GM18517 (cell line): ENCODE data around the gene HOXA5.
A peak's percentile ranks its signal among the peaks of the same experiment; 100 is the strongest.

Experiments used
- ATAC-seq: cut with Tn5 transposase; IDR thresholded peaks from one replicate; pipeline ENCODE4 v1.9.1; 2021; ENCODE audit warnings: mild to moderate bottlenecking, moderate library complexity; ENCODE audit not compliant: unreplicated experiment

Gene HOXA5

GRCh38 chr7:27143023-27143949 lies at the start of gene HOXA5:
TSS of gene HOXA5 (minus strand) at chr7:27143681. CDS start at chr7:27143607, 74 bp downstream.
- ATAC-seq: peak; percentile 72

- no peak for ATAC-seq
Observed at GRCh38 chr7:27192546-27193334, 49.3 kb upstream of the HOXA5 start.

- ATAC-seq: no peak
Observed at GRCh38 chr7:27191833-27192545, 48.5 kb upstream of the HOXA5 start.

- no peak for ATAC-seq
Observed at GRCh38 chr7:27191161-27191731, 47.8 kb upstream of the HOXA5 start.

- ATAC-seq: no peak
Observed at GRCh38 chr7:27189997-27190748, 46.7 kb upstream of the HOXA5 start.

GRCh38 chr7:27189295-27189996 lies 46.0 kb upstream of the HOXA5 start:
- no peak for ATAC-seq

- ATAC-seq: no peak
Observed at GRCh38 chr7:27188386-27189294, 45.2 kb upstream of the HOXA5 start.

- no peak for ATAC-seq
Observed at GRCh38 chr7:27187475-27188385, 44.2 kb upstream of the HOXA5 start.

GRCh38 chr7:27186668-27187474 lies 43.4 kb upstream of the HOXA5 start:
- no peak for ATAC-seq

- no peak for ATAC-seq
Observed at GRCh38 chr7:27185854-27186667, 42.6 kb upstream of the HOXA5 start.

DNA sequence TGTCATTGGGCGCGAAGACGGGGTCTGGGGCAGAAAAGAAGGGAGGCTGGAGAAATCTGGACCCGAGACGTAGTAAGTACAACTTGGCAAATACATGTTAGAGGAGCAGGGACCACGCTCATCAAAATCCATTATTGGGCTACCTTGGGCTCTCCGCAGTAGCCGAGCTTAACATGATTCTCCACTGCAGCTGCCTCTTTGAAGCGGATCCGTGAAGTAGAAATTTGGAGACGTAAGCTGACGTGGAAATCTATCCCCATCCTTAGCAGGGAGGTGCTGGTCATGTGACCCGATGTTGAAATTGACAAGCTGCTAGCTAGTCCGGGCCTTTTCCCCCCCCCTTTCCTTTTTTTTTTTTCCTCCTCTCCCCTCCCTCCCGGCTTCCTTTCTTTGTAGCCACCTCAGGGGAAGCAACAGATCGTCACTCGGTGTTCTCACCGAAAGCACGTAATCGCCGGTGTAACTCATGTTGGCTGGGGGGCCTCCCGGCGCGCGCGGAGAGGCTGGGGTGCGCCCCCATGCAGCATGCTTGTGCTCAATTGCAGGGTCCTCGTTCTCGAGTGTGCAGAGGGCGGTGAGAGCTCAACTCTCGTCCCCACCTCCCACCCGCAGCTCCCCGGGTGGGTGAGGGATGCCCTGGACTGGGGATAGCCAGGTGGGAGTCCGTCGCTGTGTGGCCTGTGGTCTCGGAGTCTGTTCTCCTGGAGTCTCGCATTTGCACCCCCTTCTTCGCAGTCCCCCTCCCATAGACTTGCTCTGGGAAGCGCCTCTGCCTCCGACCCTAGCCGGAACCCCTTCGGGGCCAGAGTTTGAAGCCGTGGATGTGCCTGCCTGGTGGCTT lies 41.8 kb upstream of the HOXA5 start, which contains the start of gene HOXA11:
TSS of gene HOXA11 (minus strand) at position 220 of the 841 bp plus-strand sequence. CDS start at position 132, 88 bp downstream.
- ATAC-seq: no peak

DNA sequence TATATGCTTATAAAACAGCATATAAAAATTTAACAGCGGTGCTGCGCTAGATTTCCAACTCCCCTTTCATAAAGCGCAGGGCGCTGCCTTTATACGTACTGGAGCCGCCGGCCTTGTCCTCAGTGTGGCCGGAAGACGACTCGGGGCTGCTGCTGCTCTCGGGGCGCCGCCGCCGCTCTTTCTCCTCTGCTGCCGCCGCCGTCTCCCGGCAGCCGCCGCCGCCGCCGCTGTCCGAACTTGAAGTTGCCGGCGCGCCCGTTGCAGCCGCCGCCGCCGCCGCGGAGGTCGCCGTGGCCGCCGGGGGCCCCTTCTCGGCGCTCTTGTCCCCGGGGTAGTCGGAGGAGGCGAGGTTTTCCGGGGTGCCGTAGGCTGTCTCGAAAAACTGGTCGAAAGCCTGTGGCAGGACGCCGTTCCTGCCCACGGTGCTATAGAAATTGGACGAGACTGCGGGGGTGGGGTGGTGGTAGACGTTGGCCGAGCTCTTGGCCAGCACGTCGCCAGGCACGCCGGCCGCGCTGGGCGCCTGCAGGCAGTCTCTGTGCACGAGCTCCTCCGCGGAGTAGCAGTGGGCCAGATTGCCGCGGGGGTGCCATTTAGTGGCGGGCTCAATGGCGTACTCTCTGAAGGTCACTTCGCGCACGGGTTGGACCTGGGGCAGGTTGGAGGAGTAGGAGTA lies 41.0 kb upstream of the HOXA5 start:
- ATAC-seq: no peak

DNA sequence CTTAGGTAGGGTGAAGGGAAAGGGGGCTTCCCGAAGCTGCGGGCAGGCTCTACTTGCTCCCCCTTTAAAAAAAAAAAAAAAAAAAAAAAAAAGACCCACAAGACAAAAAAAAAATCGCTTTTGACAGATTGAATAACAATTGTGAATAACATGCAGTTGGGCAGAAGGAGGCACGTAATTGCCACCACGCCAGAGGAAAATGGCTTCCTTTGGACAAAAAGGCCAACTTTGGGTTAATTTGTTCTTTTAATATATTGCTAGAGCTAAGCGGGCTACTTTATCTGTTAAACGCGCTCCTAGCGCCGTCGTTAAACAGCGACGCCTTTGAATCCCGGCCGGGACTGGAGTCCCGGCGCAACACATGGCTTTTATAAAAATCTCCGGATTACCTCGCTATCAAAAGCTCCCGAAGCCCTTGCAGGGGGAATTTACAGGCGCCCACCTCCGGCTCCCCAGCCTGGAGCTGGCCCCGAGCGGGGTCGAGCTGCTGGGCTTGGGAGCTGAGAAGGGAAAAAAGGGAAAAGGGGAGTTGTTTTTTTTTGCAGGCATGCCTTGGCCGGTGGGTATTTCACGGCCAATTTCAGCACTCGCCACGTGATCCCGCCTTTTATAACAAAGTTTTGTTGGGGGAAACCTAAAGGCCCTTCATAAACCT lies 40.3 kb upstream of the HOXA5 start:
- no peak for ATAC-seq
